AG09309 (cell line): ENCODE measurements around the gene MCF2L2.

ENCODE experiments used
- DNase-seq: peaks from one replicate; pipeline ENCODE4 v3.0.0-alpha.2; 2010; ENCODE audit warnings: low read depth
- H3K4me3 ChIP-seq: 2 replicates; pipeline ENCODE4 v1.5.1; 2011; ENCODE audit warnings: mild to moderate bottlenecking, low read depth, low read length, moderate library complexity; ENCODE audit not compliant: control insufficient read depth
- TF ChIP-seq, protein P1 (sequence below): IDR thresholded peaks from 2 replicates; pipeline ENCODE4 v1.5.1; 2011; ENCODE audit warnings: mild to moderate bottlenecking, low read depth, low read length, inconsistent platforms; ENCODE audit not compliant: insufficient read depth, control insufficient read depth; ENCODE audit errors: missing control alignments

The MCF2L2 gene

DNA sequence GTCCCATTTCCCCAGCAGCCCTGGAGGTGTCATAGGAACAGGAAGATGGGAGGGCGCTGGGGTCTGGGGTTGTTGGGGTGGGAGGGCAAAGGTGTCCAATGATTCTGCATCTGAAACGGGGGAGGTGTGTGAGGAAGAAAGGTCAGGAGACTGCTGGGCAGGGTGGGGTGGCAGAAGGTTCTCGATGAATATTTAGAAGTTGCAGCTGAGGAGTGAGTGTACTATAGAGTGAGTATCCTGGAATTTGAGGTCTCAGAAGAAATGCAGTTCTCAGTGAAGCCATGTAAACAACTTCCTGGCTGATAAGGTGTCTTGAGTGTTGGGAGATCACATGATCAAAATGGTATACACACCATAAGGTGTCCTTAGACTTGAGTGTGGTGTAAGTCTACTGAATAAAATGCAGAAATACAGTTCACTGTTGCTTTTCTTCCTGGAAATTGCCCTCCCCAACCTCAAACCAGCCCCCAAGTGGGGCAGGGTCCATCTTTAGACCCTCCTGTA, 165.5 kb downstream of the MCF2L2 start:
- TF ChIP-seq, protein P1, sequence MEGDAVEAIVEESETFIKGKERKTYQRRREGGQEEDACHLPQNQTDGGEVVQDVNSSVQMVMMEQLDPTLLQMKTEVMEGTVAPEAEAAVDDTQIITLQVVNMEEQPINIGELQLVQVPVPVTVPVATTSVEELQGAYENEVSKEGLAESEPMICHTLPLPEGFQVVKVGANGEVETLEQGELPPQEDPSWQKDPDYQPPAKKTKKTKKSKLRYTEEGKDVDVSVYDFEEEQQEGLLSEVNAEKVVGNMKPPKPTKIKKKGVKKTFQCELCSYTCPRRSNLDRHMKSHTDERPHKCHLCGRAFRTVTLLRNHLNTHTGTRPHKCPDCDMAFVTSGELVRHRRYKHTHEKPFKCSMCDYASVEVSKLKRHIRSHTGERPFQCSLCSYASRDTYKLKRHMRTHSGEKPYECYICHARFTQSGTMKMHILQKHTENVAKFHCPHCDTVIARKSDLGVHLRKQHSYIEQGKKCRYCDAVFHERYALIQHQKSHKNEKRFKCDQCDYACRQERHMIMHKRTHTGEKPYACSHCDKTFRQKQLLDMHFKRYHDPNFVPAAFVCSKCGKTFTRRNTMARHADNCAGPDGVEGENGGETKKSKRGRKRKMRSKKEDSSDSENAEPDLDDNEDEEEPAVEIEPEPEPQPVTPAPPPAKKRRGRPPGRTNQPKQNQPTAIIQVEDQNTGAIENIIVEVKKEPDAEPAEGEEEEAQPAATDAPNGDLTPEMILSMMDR = no peak
- no peak for DNase-seq
- H3K4me3 ChIP-seq = no peak overlapping the region

DNA sequence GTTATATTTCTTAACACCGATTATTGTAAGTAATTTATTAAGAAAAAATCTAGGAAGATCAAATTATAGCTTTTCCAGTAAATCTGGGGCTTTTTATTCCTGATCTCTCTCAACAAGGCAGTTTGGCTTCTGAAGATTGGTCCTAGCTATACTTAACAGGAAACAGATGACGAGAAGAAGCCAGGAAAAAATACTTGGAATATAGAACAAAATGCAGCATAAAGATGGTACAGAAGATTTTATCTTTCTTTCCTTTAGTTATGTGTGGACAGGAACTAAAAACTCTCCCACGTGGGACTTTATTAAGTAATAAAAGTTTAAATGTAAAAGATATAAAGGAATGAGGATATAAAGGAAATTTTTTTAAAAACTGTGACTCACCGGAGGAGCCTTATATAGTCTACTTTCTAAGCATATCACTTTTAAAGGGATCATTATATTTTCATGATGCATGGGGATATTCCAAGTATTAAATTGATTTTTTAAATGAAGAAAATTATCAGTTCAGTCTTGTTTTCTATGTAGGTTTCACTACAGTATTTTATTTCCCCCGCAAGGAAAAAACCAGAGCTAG, 167.2 kb downstream of the MCF2L2 start:
- no peak for DNase-seq
- H3K4me3 ChIP-seq = no peak overlapping the region
- TF ChIP-seq, protein P1 = no peak

DNA sequence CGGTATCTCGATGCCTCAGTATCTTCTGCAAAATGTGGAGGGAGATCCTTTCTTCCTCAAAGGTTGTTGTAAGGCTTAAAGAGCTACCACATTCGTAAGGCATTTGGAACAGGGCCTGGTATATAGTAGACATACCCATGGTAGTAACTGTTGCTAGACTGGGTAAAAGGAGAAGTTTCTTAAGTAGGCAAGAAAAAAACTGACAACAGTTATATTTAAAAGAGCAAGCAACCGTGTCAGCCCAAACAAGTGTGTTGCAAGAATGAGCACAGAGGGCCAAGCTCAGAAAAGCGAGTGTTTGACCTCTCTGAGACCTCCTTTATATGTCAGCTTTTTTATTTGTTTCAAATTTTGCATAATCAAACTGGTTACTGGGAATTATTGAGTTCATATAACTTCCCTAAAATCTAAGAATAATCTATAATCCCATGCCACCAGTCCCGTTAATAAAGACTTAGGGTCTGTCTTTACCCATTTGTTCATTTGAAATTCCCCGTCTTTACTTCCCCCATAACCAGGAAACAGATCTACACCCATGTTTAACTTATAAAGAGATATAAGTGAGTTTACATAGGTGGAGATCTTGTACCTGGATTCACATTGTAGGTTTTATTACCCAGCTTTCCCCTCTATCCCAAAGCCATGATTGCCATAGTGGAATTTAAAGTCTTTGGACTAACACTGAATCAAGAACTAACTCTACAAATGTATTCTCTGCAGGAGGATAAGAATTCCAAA, 168.1 kb downstream of the MCF2L2 start:
- TF ChIP-seq, protein P1 = no peak
- H3K4me3 ChIP-seq = no peak overlapping the region
- DNase-seq = no peak

DNA sequence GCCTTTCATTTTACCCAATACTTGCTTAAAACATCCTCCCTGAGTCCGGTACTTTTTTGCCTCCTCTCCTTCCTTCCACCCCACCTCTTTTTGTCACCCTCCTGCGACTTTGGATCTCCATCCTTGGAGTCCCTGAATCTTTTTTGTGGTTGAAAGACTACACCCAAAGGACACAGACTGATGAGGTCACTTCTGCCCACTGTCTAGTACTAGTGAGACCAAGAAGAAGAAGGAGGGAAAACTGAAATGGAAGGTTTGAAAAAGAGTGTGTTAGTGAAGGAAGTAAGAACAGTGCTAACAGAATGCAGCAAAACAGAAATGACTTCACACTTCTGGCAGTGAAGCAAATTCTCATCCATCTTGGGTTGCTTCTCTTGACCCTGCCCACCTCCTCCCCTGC, 168.8 kb downstream of the MCF2L2 start:
- H3K4me3 ChIP-seq = no peak overlapping the region
- DNase-seq = no peak
- TF ChIP-seq, protein P1 = no peak

DNA sequence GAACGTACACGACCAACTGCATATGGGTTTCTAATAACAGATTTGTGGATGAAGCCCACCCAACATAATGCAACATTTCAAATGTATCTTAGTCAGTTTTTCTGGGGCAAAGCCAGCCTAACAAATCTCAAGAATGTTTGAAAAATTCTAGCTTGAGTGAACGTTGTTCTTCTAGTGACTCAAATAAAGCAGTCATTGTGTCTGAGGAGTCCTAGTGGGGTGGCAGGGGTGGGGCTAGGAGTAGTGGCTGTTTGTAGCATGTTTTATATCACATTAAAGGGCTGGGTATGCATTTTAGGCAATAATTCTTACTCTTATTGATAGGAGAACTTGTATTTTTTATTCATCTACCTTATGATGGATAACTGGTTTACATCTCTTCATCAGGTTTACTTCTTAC, 169.3 kb downstream of the MCF2L2 start:
- H3K4me3 ChIP-seq = no peak overlapping the region
- TF ChIP-seq, protein P1 = no peak
- no peak for DNase-seq

DNA sequence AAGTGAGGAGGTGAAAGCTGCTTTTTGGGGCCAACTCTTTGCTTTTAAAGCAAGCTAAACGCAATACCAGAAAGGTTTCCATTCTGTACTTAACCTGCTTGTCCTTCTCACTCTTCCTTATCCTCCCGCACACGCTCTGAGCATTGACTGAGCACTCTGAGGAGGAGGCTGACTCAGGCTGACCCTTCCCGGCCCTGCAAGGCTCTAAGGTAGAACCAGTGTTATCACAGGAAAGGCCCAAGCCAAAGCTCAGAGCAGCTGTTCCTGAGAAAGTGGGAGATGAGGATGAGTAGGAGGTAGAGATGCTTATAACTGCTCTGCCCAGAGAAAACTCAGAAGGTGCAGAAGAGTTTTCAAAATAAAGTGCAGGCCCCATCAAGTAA, 173.1 kb downstream of the MCF2L2 start:
- DNase-seq = no peak

More for the DNA sequence above, 173.1 kb downstream of the MCF2L2 start:
- TF ChIP-seq, protein P1 = no peak
- no peak overlapping the region for H3K4me3 ChIP-seq
